ENCODE results near the gene RHOA. TPM values are rescaled to one million over a fixed set of nuclear protein-coding genes. Genes with fewer than 3 reads are reported as not detected.
"Not testable (repeated sequence)": the region's sequence is repeated elsewhere in the genome, so short reads cannot be mapped to it uniquely, and the experiment has no call there.

RHOA gene
- polyA plus RNA-seq, 10 donors: 383 to 515 (median 449) TPM

GRCh38 chr3:49377483-49377882, 34.3 kb downstream of the RHOA start:
- no peak for DNase-seq

- no peak for DNase-seq
Measured at GRCh38 chr3:49371946-49372345, 39.8 kb downstream of the RHOA start.

DNA sequence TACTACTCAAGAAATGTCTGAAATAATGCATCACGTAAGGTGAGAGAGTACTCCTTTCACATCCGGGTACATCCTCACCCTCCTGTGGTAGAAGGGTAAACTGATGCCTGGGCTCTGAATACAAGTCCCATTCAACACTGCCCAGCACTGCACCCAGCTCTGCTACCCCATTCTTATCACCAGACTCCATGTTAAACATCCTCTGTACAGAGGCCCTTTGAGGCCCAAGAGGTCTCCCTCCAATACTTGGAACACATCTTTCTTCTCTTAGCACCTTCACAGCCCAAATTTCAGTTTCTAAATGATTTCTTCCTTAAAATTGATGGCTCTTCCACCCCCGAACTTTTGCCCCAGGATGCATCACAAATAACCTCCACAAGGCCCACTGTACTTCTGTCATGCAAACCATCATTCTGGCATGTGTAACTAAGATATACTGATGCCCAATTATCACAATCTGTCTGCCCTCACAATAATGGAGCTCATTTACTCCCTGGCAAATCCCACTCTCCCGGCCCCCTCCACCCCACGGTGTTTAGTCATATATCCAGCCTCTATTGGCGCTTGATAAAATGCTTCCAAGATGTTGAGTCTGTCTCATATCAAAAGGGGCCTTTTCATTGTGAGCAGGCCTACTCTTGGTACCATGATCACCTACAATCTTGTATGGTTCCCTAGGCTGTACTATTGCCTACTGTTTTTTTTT, 41.0 kb downstream of the RHOA start:
- no peak for DNase-seq

GRCh38 chr3:49362561-49362960, 49.2 kb downstream of the RHOA start:
- DNase-seq: no peak

DNA sequence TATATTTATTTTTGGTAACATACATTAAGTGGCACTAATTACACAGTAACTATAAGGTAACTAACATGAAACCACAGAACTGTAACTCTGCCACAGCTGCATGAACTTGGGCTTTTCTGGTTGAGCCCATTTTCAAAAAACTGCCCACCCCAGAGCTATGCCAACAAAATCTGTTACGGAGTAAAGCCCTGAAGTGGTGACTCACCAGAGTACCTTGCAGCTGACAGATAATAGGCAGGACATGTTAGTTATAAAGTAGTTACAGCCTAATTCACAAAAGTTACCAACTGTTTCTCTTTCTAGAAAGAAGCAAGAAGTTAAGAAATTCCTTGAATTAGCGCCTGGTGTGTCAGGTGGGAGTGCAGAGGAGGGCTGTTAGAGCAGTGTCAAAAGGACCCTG, 52.2 kb downstream of the RHOA start:
- no peak for DNase-seq

- DNase-seq: no peak
Measured at GRCh38 chr3:49358884-49359225, 52.9 kb downstream of the RHOA start.

DNA sequence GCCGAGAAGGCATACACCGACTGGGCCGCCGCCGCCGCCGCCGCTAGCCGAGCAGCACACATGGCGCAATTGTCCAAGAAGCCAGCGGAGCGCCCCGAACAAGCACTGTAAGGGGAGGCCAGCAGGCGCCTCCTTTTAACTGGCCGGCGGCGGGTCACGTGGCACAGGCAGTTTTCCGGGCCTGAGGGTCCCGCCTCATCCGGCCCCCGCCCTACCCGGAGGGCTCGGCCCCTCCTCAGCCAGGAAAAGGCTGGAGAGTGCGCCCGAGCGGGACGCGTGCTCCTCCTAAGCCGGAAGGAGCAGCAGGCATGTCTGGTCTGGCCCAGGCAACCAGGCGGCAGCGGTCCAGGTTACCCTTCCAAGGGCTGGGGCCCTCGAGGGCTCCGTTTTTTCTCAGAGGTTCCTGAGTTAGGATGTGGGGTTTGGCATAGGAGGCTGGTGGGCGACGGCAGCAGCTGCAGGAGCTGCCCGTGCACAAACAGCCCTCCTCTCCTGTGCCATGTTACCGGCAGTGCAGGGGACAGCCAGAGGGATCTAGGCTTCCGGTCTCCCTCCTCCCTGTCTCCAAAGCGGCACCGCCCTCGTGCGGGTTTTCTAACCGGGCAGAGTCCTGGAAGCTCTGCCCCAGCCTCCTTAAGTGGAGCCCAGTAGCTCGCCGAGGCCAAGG, 53.4 kb downstream of the RHOA start, which contains the start of gene GPX1:
GPX1 (minus strand) TSS at position 137 of the 667 bp plus-strand sequence; CDS start at position 62, 75 bp downstream.
- peak; percentile 94 to 97 (median 95) for DNase-seq

DNA sequence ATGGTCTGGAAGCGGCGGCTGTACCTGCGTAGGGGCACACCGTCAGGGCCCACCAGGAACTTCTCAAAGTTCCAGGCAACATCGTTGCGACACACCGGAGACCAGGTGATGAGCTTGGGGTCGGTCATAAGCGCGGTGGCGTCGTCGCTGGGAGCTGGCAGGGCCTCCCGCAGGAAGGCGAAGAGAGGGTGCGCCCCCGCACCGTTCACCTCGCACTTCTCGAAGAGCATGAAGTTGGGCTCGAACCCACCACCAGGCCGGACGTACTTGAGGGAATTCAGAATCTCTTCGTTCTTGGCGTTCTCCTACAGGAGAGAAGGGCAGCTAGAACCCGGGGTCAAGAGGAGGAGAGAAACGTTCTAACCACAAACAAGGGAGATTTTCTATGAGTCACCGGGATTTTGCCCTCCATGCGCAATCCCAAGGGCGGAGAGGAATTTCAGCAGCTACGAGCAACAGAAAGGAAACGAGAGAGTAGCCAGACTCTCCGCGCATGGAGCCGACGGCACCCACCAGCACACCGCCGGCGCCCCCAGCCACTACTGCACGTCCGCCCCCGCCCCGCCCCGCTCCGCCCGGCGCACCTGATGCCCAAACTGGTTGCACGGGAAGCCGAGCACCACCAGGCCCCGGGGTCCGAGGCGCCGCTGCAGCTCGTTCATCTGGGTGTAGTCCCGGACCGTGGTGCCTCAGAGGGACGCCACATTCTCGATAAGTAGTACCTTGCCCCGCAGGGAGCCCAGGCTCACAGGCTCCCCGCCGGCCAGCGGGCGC, 54.1 kb downstream of the RHOA start:
- DNase-seq: peak; percentile 36 to 74 (median 73)

GRCh38 chr3:49357095-49357442, 54.7 kb downstream of the RHOA start:
- not testable (repeated sequence) for DNase-seq

- DNase-seq: no peak
Measured at GRCh38 chr3:49352890-49353421, 58.8 kb downstream of the RHOA start.

DNA sequence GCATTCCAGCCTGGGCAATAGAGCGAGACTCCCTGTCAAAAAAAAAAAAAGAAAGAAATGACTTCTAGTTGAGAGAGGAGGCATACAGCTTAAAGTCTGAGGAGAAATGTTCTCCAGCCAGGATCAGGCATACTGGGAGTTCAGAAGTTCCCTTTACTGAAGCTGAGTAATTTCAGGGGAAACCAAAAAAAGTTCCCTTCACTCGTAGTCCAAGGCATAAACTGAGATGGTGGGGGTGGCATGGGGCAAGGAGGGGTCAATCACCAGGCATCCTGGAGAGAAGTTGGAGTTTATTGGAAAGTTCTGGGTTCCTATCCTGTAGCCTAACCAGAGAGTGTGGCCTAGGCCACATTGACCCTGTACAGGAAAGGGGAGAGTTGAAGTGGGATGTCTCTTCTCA, 59.5 kb downstream of the RHOA start:
- DNase-seq: no peak

- DNase-seq: peak in 1 of 3 donors; percentile 52
Measured at GRCh38 chr3:49351521-49352011, 60.2 kb downstream of the RHOA start.

DNA sequence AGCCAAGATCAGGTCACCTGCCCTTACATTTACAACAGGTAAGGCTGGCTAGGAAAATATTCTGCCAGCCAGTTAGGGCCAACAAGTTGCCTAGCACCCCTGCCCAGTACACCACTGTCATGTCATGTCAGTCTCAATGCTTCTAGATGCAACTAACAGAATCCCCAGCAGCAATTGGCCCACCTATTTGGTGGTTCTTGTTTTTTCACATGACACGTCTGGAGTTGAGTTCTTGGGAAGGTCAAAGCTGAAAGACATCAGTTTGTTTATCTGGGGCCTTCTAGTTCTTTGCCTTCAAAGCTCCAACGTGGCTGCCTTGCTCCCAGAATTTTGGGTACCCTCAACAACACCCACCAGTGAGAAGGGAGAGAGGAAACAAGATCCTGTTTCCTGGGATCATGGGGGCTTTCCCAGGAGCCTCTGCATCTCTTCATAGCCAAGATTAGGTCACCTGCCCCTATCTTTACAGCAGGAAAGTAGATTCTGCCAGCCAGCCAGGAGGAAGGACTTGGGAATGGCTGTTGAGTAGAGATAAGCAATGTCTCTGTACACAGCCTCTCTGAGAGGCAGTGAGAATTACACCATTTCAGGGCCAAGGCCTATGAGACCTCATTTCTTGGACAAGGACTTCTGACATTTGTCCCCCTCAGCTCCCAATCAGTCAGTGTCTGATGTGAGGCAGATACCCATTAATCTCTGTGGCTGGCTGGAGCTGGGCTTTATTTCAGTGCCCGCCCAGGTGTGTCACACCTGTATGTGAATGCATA, 62.2 kb downstream of the RHOA start:
- no peak for DNase-seq

DNA sequence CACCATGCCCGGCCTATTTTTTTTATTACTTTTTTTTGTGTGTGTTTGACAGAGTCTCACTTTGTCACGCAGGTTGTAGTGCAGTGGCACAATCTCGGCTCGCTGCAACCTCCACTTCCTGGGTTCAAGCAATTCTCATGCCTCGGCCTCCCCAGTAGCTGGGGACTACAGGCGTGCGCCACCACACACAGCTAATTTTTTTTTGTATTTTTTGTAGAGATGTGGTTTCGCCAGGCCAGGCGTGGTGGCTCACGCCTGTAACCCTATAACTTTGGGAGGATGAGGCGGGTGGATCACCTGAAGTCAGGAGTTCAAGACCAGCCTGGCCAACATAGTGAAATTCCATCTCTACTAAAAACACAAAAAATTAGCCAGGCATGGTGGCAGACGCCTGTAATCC, 63.4 kb downstream of the RHOA start:
- not testable (repeated sequence) for DNase-seq

GRCh38 chr3:49346797-49347251, 65.0 kb downstream of the RHOA start:
- no peak for DNase-seq

GRCh38 chr3:49343163-49343562, 68.6 kb downstream of the RHOA start:
- DNase-seq: no peak

GRCh38 chr3:49341996-49342395, 69.8 kb downstream of the RHOA start:
- no peak for DNase-seq

DNA sequence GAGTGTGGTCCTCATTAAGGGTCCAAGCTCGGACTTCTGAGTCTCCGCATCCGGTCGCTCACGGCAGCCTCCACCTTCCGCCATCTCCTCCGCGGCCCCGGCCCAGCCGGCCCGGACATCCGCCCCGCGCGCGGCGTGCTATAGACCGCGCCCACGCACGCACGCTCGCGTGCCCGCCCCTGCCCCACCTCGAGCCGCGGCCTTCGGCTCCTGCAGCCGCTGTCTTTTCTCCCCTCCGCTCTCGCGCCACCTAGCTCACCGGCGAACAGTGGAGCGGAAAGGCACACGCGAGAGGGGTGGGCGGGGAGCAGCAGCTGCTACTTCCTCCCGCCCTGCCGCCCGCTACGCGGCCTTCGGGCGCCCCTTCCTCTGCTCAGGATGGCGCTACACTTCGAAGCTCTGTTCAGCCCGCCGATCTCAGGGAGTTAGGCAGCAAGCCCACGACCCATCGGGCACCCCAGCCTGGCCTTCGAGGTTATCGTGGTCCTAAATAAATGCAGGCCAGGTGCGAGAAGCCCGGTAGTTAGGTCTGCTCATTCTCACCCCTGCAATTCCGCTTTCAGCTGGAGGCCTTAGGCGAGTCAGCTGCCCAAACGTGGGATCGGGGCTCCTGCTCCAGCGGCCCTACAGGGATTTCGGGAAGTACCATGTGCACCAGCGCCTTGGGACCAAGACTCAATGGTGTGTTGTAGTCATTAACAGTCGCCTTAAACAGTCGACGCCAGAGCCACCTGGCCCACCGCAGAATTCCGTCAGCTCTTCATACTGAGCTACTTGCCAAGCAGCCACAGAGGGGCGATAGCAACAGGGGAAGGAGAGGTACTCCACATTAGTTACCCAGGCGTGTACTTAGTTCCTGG, 71.6 kb downstream of the RHOA start, which contains the start of gene USP4:
USP4 (minus strand) TSS at position 113 of the 860 bp plus-strand sequence; CDS start at position 84, 29 bp downstream.
- peak; percentile 90 to 97 (median 92) for DNase-seq

DNA sequence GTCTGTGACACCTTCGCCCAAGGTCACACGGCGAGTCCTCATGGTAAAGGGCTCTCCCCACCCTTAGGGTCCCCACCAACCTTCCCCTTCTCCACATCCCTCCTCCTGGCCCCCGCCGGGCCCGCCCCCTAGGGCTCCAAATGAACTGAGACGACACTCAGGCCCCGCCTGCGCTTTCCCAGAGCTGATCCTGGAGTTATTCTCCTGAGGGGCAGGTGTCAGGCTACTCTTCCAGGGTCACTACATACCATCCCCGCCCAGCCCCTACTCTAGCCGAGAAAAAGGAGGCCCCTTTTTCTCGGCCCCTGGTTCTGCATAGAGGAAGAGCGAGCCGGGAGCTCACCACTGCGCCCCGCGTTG, 72.2 kb downstream of the RHOA start:
- DNase-seq: no peak

DNA sequence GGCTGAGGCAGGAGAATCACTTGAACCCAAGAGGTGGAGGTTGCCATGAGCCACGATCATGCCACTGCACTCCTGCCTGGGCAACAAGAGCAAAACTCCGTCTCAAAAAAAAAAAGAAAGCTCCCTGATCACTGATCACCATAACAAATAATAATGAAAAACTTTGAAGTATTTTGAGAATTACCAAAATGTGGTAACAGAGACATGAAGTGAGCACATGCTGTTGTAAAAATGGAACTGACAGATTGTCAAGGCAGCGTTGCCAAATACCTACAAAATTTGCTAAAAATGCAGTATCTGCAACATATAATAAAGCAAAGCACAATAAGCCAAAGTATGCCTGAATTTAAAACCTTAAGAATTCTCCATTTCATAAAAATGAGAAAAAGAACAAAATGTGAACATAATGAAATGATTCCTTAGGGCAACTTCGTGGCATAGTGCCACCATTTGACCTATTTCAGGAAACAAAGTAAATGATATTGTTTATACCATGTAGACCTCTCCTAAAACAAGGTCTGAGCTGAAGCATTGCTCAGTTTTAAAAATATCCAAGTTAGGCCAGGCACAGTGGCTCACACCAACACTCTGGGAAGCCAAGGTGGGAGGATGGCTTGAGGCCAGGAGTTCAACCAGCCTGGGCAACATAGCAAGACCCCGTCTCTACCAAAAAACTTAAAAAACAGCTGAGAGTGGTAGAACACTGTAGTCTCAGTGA, 77.7 kb downstream of the RHOA start:
- no peak for DNase-seq
